SU-DHL-6 (cell line): ENCODE results near the gene RNF150.

Experiments
- CTCF ChIP-seq: fragments of 200-600 bp; sonication (generic); IDR thresholded peaks from one replicate; pipeline ENCODE4 v1.5.1; 2017; ENCODE audit warnings: antibody characterized with exemption, mild to moderate bottlenecking, low read length, moderate library complexity; ENCODE audit not compliant: insufficient read depth, poor library complexity, severe bottlenecking
- EZH2phosphoT487 ChIP-seq: fragments of 200-600 bp; sonication (generic), shearing (Covaris generic); conservative IDR thresholded peaks from 2 replicates; pipeline ENCODE4 v1.6.1; 2018; ENCODE audit warnings: mild to moderate bottlenecking, antibody characterized with exemption, low read length, moderate library complexity, mixed read lengths

- no peak for TF ChIP-seq CTCF
- no peak for TF ChIP-seq EZH2phosphoT487
Observed at GRCh38 chr4:140945106-140945505, 188.2 kb downstream of the RNF150 start.
